ENCODE data around the gene P3H2.

The P3H2 gene

DNA sequence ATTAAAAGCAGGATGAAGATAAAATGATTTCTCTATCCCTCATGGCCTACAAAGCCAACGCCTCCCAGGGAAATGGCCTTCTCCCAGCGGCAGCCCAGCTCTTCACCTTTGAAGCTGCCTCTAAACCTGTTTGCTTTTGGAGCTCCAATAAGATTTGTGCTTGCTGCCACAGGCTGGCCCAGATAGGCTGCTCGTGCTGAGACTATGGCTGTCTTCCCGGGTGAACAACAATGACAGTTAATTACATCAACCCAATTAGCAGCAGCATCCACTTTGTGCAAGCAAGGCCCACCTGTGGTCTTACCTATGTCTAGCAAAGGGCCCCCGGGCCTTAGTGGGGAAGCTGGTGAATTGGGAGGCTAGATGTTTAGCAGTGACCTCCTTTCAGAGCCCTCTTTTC is 179.6 kb downstream of the P3H2 start:
- no peaks in the 10 kb centered on the region for H3K27me3 Mint-ChIP-seq
- H3K27ac Mint-ChIP-seq: no peak overlapping the region
- no peaks in the 10 kb centered on the region for H3K36me3 Mint-ChIP-seq (ENCODE audit: low read depth)

DNA sequence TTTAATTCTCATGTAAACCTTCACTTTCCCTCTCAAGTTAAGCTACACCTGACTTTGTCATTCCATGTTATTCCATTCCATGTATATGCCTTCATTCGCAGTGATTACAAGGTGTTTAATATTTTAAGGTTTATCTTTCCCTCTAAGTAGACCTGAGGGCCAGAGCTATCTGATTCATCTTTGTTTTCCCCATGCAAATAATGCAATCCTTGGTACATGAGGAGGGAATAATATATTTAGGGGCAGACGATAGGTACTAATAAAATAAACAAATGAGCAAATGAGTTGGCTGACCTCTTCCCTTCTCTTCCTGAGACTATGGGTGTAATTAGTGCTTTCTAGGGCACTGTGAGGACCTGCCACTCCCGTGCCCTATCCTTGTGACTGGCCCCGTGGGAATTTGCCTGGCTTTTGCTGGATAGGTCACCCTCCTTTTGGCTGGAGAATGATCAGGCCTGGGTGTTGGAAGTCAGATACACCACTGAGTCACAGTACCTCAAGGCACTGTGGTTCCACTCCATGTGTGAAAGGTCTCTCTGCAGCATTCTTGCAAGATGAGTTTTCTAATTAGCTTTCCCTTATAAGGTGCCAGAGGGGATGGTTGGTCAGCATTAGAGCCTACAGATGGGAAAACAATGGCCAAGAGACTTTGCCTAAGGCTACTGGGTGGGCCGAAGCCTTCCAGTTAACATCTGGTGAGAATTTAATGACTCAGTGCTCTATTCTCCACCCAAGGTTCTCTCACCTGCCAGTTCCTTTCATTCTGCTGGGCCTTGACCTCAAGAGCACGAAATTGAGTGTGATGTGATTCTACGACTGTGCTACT is 183.2 kb downstream of the P3H2 start:
- Mint-ChIP-seq H3K36me3 (ENCODE audit: low read depth) (no peaks in the 10 kb centered on the region), H3K4me1 (ENCODE audit: low read depth) (peaks cover 6% of the 10 kb centered on the region), H3K27ac (no peak overlapping the region), H3K4me3 (no peak overlapping the region), H3K9me3 (peaks cover 3% of the 10 kb centered on the region), H3K27me3 (peaks cover 3% of the 10 kb centered on the region)

More for the DNA sequence above, 179.6 kb downstream of the P3H2 start:
- peaks cover 6% of the 10 kb centered on the region for H3K4me1 Mint-ChIP-seq (ENCODE audit: low read depth)
- H3K9me3 Mint-ChIP-seq: no peaks in the 10 kb centered on the region
- H3K4me3 Mint-ChIP-seq: no peak overlapping the region

DNA sequence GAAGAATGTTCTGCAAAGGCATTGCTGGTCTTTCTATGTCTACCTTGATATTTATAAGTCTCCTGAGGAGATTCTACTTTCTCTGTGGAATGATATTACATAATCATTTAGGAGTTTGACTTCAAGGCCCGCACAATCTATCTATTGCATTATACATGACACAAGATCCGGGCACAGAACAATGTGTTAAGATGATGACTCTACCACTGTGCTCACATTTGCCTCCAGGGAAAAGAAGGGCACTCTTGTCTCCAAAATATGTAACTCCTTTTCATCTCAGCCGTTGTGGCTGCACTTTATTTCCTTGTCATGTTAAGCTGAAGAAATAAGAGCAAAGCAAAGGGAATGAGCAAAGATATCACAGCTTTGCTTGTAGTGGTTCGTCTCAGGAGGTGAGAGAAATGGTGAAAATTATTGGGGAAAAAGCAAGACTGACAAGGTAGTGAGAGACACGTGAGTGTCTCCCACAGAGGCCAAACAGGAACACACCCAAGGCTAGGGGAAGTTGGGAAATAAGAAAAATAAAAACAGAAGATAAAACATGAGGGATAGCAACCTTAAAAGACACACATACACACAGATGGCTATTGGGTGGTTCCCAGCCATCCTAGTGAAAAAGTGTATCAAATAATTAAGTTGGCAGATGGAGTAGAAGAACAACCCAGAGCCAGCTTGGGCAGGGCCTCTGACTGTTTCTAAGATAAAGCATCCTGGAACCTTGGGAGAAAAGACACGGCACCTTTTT is 184.3 kb downstream of the P3H2 start:
- peaks cover under 1% of the 10 kb centered on the region for H3K4me1 Mint-ChIP-seq (ENCODE audit: low read depth)
- H3K9me3 Mint-ChIP-seq: peaks cover 3% of the 10 kb centered on the region
- no peaks in the 10 kb centered on the region for H3K36me3 Mint-ChIP-seq (ENCODE audit: low read depth)
- H3K4me3 Mint-ChIP-seq: no peak overlapping the region
- H3K27me3 Mint-ChIP-seq: peaks cover 3% of the 10 kb centered on the region
- no peak overlapping the region for H3K27ac Mint-ChIP-seq

DNA sequence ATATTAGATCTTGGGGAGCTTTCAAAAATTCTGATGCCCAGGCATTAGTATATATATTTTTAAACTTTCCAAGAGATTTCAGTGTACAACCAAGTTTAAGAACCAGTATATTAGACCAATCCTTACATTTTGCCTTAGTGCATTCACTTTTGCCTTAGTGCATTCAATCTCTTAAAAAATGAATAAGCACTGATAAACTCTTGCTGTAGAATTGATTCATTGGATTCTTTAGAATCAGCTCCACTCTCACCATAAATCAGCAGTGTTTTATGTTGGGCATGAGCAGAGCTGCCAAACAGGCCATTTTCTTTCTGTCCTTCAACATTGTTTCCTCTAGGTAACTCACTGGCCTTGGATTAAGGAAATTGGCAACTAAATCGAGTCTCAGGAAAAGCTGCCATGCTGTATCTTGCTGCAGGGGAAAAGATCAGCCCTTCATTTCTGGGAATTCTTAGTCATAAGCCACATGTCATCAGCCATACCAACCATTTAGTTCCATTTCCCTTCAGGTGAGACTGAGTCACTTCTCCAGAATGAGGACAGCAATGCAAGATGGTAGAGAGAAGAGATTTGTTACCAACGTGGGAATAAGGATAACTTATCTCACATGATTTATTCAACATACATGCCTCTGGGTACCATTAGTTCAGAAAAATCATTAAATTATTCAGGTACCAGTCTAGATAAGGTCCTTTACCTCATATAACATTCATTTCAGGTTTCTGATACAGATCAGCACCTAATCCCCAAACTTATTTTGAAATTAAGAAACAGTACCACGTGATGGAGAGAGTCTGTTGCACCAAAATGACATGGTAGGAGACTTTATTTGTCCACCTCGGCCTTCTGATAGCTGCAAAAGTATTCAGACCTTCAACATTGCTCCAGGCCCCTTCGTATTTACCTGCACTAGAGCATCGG is 192.5 kb downstream of the P3H2 start:
- Mint-ChIP-seq H3K4me3 (peak overlapping the region; percentile 52), H3K27me3 (peaks cover 10% of the 10 kb centered on the region), H3K9me3 (peaks cover 8% of the 10 kb centered on the region)

GRCh38 chr3:189921770-189922169 is 198.9 kb downstream of the P3H2 start:
- peaks cover 8% of the 10 kb centered on the region for H3K27me3 Mint-ChIP-seq

More for the DNA sequence above, 192.5 kb downstream of the P3H2 start:
- Mint-ChIP-seq H3K36me3 (ENCODE audit: low read depth) (no peaks in the 10 kb centered on the region), H3K27ac (peak overlapping the region; percentile 86), H3K4me1 (ENCODE audit: low read depth) (peaks cover 26% of the 10 kb centered on the region)

GRCh38 chr3:189914799-189915198 is 205.9 kb downstream of the P3H2 start:
- no peaks in the 10 kb centered on the region for H3K9me3 Mint-ChIP-seq
- H3K27ac Mint-ChIP-seq: no peak overlapping the region
- no peaks in the 10 kb centered on the region for H3K4me1 Mint-ChIP-seq (ENCODE audit: low read depth)
- H3K36me3 Mint-ChIP-seq (ENCODE audit: low read depth): no peaks in the 10 kb centered on the region
- peaks cover 9% of the 10 kb centered on the region for H3K27me3 Mint-ChIP-seq
- H3K4me3 Mint-ChIP-seq: no peak overlapping the region

More at GRCh38 chr3:189921770-189922169, 198.9 kb downstream of the P3H2 start:
- Mint-ChIP-seq H3K4me1 (ENCODE audit: low read depth) (no peaks in the 10 kb centered on the region), H3K4me3 (no peak overlapping the region), H3K27ac (no peak overlapping the region), H3K9me3 (no peaks in the 10 kb centered on the region), H3K36me3 (ENCODE audit: low read depth) (no peaks in the 10 kb centered on the region)

- Mint-ChIP-seq H3K9me3 (no peaks in the 10 kb centered on the region), H3K27ac (no peak overlapping the region), H3K36me3 (ENCODE audit: low read depth) (no peaks in the 10 kb centered on the region), H3K27me3 (peaks cover 9% of the 10 kb centered on the region), H3K4me3 (no peak overlapping the region), H3K4me1 (ENCODE audit: low read depth) (no peaks in the 10 kb centered on the region)
Measured at GRCh38 chr3:189911001-189911400, 209.7 kb downstream of the P3H2 start.

- peaks cover 4% of the 10 kb centered on the region for H3K27me3 Mint-ChIP-seq
Measured at GRCh38 chr3:189909573-189909972, 211.1 kb downstream of the P3H2 start.

DNA sequence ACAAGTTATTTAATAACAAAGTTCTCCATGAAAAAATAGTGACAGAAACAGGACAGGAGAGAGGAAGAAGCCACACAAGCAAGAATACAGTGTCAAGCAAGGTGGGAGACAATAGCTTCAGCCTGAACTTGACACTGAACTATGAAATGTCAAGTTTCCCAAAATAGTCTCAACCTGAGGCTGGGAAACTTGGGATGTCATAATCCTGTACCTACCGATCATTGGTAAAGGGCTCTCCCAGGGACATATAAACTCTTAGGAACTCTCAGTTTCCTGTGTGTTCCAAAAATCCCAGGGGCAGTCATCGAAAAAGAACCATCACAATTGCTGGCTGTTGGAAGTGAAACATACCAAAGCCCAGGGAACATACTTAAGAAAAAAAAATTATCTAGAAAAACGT is 211.6 kb downstream of the P3H2 start:
- H3K9me3 Mint-ChIP-seq: no peaks in the 10 kb centered on the region
- no peak overlapping the region for H3K4me3 Mint-ChIP-seq
- H3K4me1 Mint-ChIP-seq (ENCODE audit: low read depth): no peaks in the 10 kb centered on the region
- no peaks in the 10 kb centered on the region for H3K36me3 Mint-ChIP-seq (ENCODE audit: low read depth)
- H3K27ac Mint-ChIP-seq: no peak overlapping the region
- peaks cover 4% of the 10 kb centered on the region for H3K27me3 Mint-ChIP-seq

More at GRCh38 chr3:189909573-189909972, 211.1 kb downstream of the P3H2 start:
- Mint-ChIP-seq H3K4me3 (no peak overlapping the region), H3K27ac (no peak overlapping the region), H3K9me3 (no peaks in the 10 kb centered on the region), H3K4me1 (ENCODE audit: low read depth) (no peaks in the 10 kb centered on the region), H3K36me3 (ENCODE audit: low read depth) (no peaks in the 10 kb centered on the region)

DNA sequence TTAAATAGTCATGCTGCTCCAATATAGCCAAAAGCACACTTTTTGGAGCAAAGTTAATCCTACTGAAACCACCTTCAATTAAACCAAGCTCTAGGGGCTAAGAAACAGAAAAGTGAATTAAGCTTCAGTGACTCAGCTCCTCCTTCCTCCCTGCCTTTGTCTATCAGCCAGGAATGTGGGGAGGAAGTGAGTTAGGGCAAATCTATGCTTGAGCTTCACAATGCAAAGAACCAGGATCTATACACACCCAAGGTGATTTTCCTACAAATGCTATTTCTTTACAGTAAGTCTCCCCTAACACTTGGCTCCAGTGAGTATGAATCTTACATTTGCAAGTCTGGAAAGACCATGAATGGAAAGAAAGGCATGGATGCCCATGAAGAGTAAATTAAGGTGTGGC is 212.1 kb downstream of the P3H2 start:
- Mint-ChIP-seq H3K27me3 (peaks cover 4% of the 10 kb centered on the region), H3K4me1 (ENCODE audit: low read depth) (no peaks in the 10 kb centered on the region), H3K4me3 (no peak overlapping the region), H3K9me3 (no peaks in the 10 kb centered on the region), H3K36me3 (ENCODE audit: low read depth) (no peaks in the 10 kb centered on the region), H3K27ac (no peak overlapping the region)

DNA sequence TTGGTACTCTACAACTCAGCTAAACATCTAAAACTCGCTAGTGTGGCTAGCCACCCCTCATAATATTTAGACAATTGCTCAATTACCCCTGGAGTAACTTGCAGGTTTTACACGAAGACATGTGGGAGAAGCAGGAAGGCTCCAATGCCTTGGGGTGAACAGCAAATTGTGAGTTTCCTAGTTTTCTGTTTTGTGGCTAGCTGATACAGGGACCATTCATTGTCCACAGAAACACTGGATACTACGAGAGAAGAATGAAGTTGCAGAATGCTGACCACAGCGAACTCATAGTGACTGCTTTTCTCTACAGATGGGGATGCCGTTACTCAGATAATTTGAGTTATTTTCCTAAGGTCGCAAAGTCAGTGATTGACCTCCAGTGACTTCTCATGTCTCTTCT is 212.9 kb downstream of the P3H2 start:
- H3K4me1 Mint-ChIP-seq (ENCODE audit: low read depth): no peaks in the 10 kb centered on the region
- H3K27me3 Mint-ChIP-seq: peaks cover 4% of the 10 kb centered on the region

More for the DNA sequence above, 212.9 kb downstream of the P3H2 start:
- Mint-ChIP-seq H3K4me3 (no peak overlapping the region), H3K9me3 (no peaks in the 10 kb centered on the region), H3K36me3 (ENCODE audit: low read depth) (no peaks in the 10 kb centered on the region), H3K27ac (no peak overlapping the region)
